A204.1 (cell line): ENCODE data around the gene PINLYP.

ENCODE experiments used
- FAIRE-seq: peaks from 2 replicates; lab custom pipeline; 2012; peaks lifted over from hg19 to GRCh38; lab: Jason Lieb, UNC

The PINLYP gene

GRCh38 chr19:43607238-43608205 lies 31.9 kb downstream of the PINLYP start:
- no peak for FAIRE-seq

- FAIRE-seq: no peak
These were observed 34.3 kb downstream of the PINLYP start for GRCh38 chr19:43609872-43610271.

GRCh38 chr19:43610493-43610892 lies 34.9 kb downstream of the PINLYP start:
- FAIRE-seq: no peak

GRCh38 chr19:43611788-43612187 lies 36.2 kb downstream of the PINLYP start, which contains the start of gene SRRM5:
TSS of gene SRRM5 (plus strand) at chr19:43612088. CDS start at chr19:43612122, 34 bp downstream.
- no peak for FAIRE-seq

GRCh38 chr19:43612374-43612773 lies 36.8 kb downstream of the PINLYP start:
- FAIRE-seq: no peak

- FAIRE-seq: no peak
These were observed 40.7 kb downstream of the PINLYP start for GRCh38 chr19:43616306-43616705.

GRCh38 chr19:43616954-43617353 lies 41.4 kb downstream of the PINLYP start:
- FAIRE-seq: no peak

- no peak for FAIRE-seq
These were observed 43.3 kb downstream of the PINLYP start for GRCh38 chr19:43618921-43619261.

- FAIRE-seq: no peak
These were observed 43.9 kb downstream of the PINLYP start, which contains the start of gene ZNF428 for GRCh38 chr19:43619262-43620060. TSS of gene ZNF428 (minus strand) at chr19:43619629. CDS start at chr19:43614304, 5,325 bp downstream.

GRCh38 chr19:43620061-43621001 lies 44.7 kb downstream of the PINLYP start:
- no peak for FAIRE-seq

GRCh38 chr19:43622070-43622469 lies 46.5 kb downstream of the PINLYP start:
- no peak for FAIRE-seq

- no peak for FAIRE-seq
These were observed 47.4 kb downstream of the PINLYP start for GRCh38 chr19:43622956-43623355.

- FAIRE-seq: no peak
These were observed 48.5 kb downstream of the PINLYP start for GRCh38 chr19:43623889-43624670.

GRCh38 chr19:43624933-43625332 lies 49.3 kb downstream of the PINLYP start:
- FAIRE-seq: no peak

- no peak for FAIRE-seq
These were observed 50.4 kb downstream of the PINLYP start for GRCh38 chr19:43625918-43626579.

- no peak for FAIRE-seq
These were observed 51.2 kb downstream of the PINLYP start for GRCh38 chr19:43626838-43627237.

- no peak for FAIRE-seq
These were observed 53.2 kb downstream of the PINLYP start for GRCh38 chr19:43628646-43629326.

GRCh38 chr19:43631491-43631890 lies 55.9 kb downstream of the PINLYP start:
- no peak for FAIRE-seq
